ENCODE results near the gene IGFLR1. TPM values are rescaled to one million over a fixed set of nuclear protein-coding genes. Genes with fewer than 3 reads are reported as not detected.

The IGFLR1 gene
- total RNA-seq, 1 donor from 2014 or later = 3.1 TPM

GRCh38 chr19:35781650-35782049 is 39.4 kb upstream of the IGFLR1 start:
- Mint-ChIP-seq H3K4me1 (ENCODE audit: unreplicated experiment) (peaks cover 6% of the 10 kb centered on the region), H3K27me3 (ENCODE audit: unreplicated experiment) (no peaks in the 10 kb centered on the region), H3K27ac (ENCODE audit: unreplicated experiment) (no peak overlapping the region), H3K36me3 (ENCODE audit: unreplicated experiment) (peaks cover 12% of the 10 kb centered on the region), H3K4me3 (ENCODE audit: unreplicated experiment) (no peak overlapping the region), H3K9me3 (ENCODE audit: unreplicated experiment) (no peaks in the 10 kb centered on the region)
- no peak for DNase-seq (ENCODE audit: extremely low spot score, unreplicated experiment)
- TF ChIP-seq, protein P1, sequence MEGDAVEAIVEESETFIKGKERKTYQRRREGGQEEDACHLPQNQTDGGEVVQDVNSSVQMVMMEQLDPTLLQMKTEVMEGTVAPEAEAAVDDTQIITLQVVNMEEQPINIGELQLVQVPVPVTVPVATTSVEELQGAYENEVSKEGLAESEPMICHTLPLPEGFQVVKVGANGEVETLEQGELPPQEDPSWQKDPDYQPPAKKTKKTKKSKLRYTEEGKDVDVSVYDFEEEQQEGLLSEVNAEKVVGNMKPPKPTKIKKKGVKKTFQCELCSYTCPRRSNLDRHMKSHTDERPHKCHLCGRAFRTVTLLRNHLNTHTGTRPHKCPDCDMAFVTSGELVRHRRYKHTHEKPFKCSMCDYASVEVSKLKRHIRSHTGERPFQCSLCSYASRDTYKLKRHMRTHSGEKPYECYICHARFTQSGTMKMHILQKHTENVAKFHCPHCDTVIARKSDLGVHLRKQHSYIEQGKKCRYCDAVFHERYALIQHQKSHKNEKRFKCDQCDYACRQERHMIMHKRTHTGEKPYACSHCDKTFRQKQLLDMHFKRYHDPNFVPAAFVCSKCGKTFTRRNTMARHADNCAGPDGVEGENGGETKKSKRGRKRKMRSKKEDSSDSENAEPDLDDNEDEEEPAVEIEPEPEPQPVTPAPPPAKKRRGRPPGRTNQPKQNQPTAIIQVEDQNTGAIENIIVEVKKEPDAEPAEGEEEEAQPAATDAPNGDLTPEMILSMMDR (IDR thresholded peaks at IDR 0.05) = no peak

GRCh38 chr19:35780717-35781116 is 38.5 kb upstream of the IGFLR1 start:
- H3K36me3 Mint-ChIP-seq (ENCODE audit: unreplicated experiment) = peaks cover 12% of the 10 kb centered on the region
- H3K27me3 Mint-ChIP-seq (ENCODE audit: unreplicated experiment) = no peaks in the 10 kb centered on the region
- H3K4me1 Mint-ChIP-seq (ENCODE audit: unreplicated experiment) = peaks cover 13% of the 10 kb centered on the region
- no peak overlapping the region for H3K27ac Mint-ChIP-seq (ENCODE audit: unreplicated experiment)
- H3K9me3 Mint-ChIP-seq (ENCODE audit: unreplicated experiment) = no peaks in the 10 kb centered on the region
- TF ChIP-seq, protein P1 (IDR thresholded peaks at IDR 0.05) = no peak
- H3K4me3 Mint-ChIP-seq (ENCODE audit: unreplicated experiment) = no peak overlapping the region
- no peak for DNase-seq (ENCODE audit: extremely low spot score, unreplicated experiment)

GRCh38 chr19:35780058-35780457 is 37.8 kb upstream of the IGFLR1 start:
- peaks cover 14% of the 10 kb centered on the region for H3K4me1 Mint-ChIP-seq (ENCODE audit: unreplicated experiment)

GRCh38 chr19:35779033-35779432 is 36.8 kb upstream of the IGFLR1 start:
- Mint-ChIP-seq H3K27ac (ENCODE audit: unreplicated experiment) (no peak overlapping the region), H3K4me1 (ENCODE audit: unreplicated experiment) (peaks cover 24% of the 10 kb centered on the region), H3K4me3 (ENCODE audit: unreplicated experiment) (no peak overlapping the region), H3K36me3 (ENCODE audit: unreplicated experiment) (peaks cover 12% of the 10 kb centered on the region), H3K27me3 (ENCODE audit: unreplicated experiment) (no peaks in the 10 kb centered on the region), H3K9me3 (ENCODE audit: unreplicated experiment) (no peaks in the 10 kb centered on the region)
- TF ChIP-seq, protein P1 (IDR thresholded peaks at IDR 0.05) = no peak
- DNase-seq (ENCODE audit: extremely low spot score, unreplicated experiment) = no peak

More at GRCh38 chr19:35780058-35780457, 37.8 kb upstream of the IGFLR1 start:
- no peak overlapping the region for H3K4me3 Mint-ChIP-seq (ENCODE audit: unreplicated experiment)
- TF ChIP-seq, protein P1 (IDR thresholded peaks at IDR 0.05) = no peak
- no peaks in the 10 kb centered on the region for H3K9me3 Mint-ChIP-seq (ENCODE audit: unreplicated experiment)
- no peaks in the 10 kb centered on the region for H3K27me3 Mint-ChIP-seq (ENCODE audit: unreplicated experiment)
- H3K27ac Mint-ChIP-seq (ENCODE audit: unreplicated experiment) = no peak overlapping the region
- peaks cover 12% of the 10 kb centered on the region for H3K36me3 Mint-ChIP-seq (ENCODE audit: unreplicated experiment)
- DNase-seq (ENCODE audit: extremely low spot score, unreplicated experiment) = no peak

DNA sequence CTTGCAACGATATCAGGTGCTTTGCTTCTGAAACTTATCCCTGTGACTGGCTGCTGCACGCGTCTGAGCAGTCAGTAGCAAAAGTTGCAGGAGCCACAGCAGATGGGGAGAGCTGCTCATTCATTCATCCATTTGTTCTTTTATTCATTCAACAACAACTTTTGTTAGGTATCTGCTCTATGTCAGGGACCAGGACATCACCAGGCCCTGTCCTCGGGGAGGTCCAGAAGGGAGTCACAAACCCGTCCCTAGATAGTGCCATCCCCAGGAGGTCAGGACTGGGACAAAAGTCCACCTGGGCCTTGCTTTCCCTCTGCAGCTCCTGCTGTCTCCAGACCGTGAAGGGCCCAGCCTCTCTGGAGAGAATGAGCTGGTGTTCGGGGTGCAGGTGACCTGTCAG is 35.7 kb upstream of the IGFLR1 start:
- DNase-seq (ENCODE audit: extremely low spot score, unreplicated experiment) = no peak
- Mint-ChIP-seq H3K4me1 (ENCODE audit: unreplicated experiment) (peaks cover 24% of the 10 kb centered on the region), H3K9me3 (ENCODE audit: unreplicated experiment) (no peaks in the 10 kb centered on the region), H3K27ac (ENCODE audit: unreplicated experiment) (no peak overlapping the region), H3K36me3 (ENCODE audit: unreplicated experiment) (peaks cover 7% of the 10 kb centered on the region), H3K27me3 (ENCODE audit: unreplicated experiment) (no peaks in the 10 kb centered on the region), H3K4me3 (ENCODE audit: unreplicated experiment) (no peak overlapping the region)
- TF ChIP-seq, protein P1 (IDR thresholded peaks at IDR 0.05) = no peak

Data from osteocyte (in vitro differentiated cells).